ENCODE data around the gene ZMYND8. TPM values are rescaled to one million over a fixed set of nuclear protein-coding genes. Genes with fewer than 3 reads are reported as not detected.

Gene ZMYND8
- total and polyA plus RNA-seq, 2 of the 4 experiments (the other 2 are of a cell fraction) = 24.0 to 28.2 TPM

- TF ChIP-seq SMC3 (IDR thresholded peaks at IDR 0.05; ENCODE audit: low read depth, low read length) (no peak), NFE2L2 (IDR thresholded peaks at IDR 0.05; ENCODE audit: low read depth, low read length) (no peak)
Measured at GRCh38 chr20:47243532-47244305, 112.8 kb downstream of the ZMYND8 start (continued).

- peaks cover 16% of the 10 kb centered on the region for H3K9me1 ChIP-seq (ENCODE audit: insufficient read depth, low read length)
- H2BK20ac ChIP-seq (ENCODE audit: low read depth, low read length) = no peak overlapping the region; the same call in 1 of the 2 replicates
- H2AK9ac ChIP-seq (replicated peaks; ENCODE audit: low read depth, low read length, poor library complexity) = no peak overlapping the region
- H4K5ac ChIP-seq (ENCODE audit: low read depth, low read length) = peak overlapping the region; percentile 28; the same call in 1 of the 2 replicates
- H3K4me2 ChIP-seq (ENCODE audit: low read depth, low read length) = no peak overlapping the region
- H3K18ac ChIP-seq (ENCODE audit: low read depth, low read length) = peak overlapping the region; percentile 36; the same call in 1 of the 2 replicates
- H3K27ac ChIP-seq (ENCODE audit: insufficient read depth, low read length) = no peak overlapping the region
- peak overlapping the region; percentile 71; the same call in 1 of the 2 replicates for H2AK5ac ChIP-seq (ENCODE audit: low read depth, low read length)
- dilution Hi-C loops (cut with HindIII; ENCODE audit: low sequenced_read_pairs, unreplicated experiment) (no loop called here), intact Hi-C loops (cut with micrococcal nuclease) (no loop called here), in situ Hi-C loops (cut with MboI; ENCODE audit: low sequenced_read_pairs) (no loop called here)
- ChIA-PET CTCF (interaction anchor here (1.5 to 2.4 kb wide), 2 partner anchors 15 to 141 kb away, joined by 3 to 14 read pairs; no protein-coding TSS in a partner anchor), POLR2A (ENCODE audit: unreplicated experiment) (no interaction called here)
- no peak overlapping the region for H3K4ac ChIP-seq (ENCODE audit: low read depth, low read length)
- TF ChIP-seq RFX5 (IDR thresholded peaks at IDR 0.05; ENCODE audit: low read depth, low read length) = no peak
- TF ChIP-seq CEBPB (IDR thresholded peaks at IDR 0.05; ENCODE audit: low read depth, low read length) = no peak
- no peak for TF ChIP-seq POLR2A (IDR thresholded peaks at IDR 0.05; ENCODE audit: low read depth, low read length)
- TF ChIP-seq CHD1 (IDR thresholded peaks at IDR 0.05; ENCODE audit: low read depth, low read length) = no peak
- TF ChIP-seq BHLHE40 (IDR thresholded peaks at IDR 0.05; ENCODE audit: low read depth, low read length) = no peak
- TF ChIP-seq USF2 (IDR thresholded peaks at IDR 0.05; ENCODE audit: low read depth, low read length) = no peak
- no peak for TF ChIP-seq MXI1 (IDR thresholded peaks at IDR 0.05; ENCODE audit: borderline replicate concordance, low read depth, low read length)
- TF ChIP-seq RAD21 (IDR thresholded peaks at IDR 0.05; ENCODE audit: low read length) = no peak
- no peak for TF ChIP-seq RCOR1 (IDR thresholded peaks at IDR 0.05; ENCODE audit: insufficient replicate concordance, low read length)
- TF ChIP-seq CTCF (conservative IDR thresholded peaks at IDR 0.05; ENCODE audit: low read depth, low read length) = no peak
- TF ChIP-seq MAFK (IDR thresholded peaks at IDR 0.05; ENCODE audit: low read depth, low read length) = no peak
- H4K20me1 ChIP-seq (ENCODE audit: insufficient read depth, low read length) = peaks cover 3% of the 10 kb centered on the region
- H3K27me3 ChIP-seq (ENCODE audit: control insufficient read depth, insufficient read depth, low read length) = no peaks in the 10 kb centered on the region
- no peak overlapping the region for H2BK5ac ChIP-seq (ENCODE audit: low read depth, low read length, poor library complexity, severe bottlenecking)
- peaks cover 43 to 51% of the 10 kb centered on the region in 2 experiments for H3K79me1 ChIP-seq (ENCODE audit: low read depth in 1 of 2, low read length in 2 of 2)
- peaks cover 15% of the 10 kb centered on the region for H3K4me1 ChIP-seq (ENCODE audit: control insufficient read depth, insufficient read depth, low read length)
- 0 out of 3 replicates have a peak overlapping the region, but pooled peaks have one; percentile 15 for H2BK15ac ChIP-seq (ENCODE audit: low read depth, low read length)
- ATAC-seq (ENCODE audit: low read depth) = no peak
- 0 out of 2 replicates have a peak overlapping the region, but pooled peaks have one; percentile 8 for H4K91ac ChIP-seq (ENCODE audit: insufficient read depth, low read depth, low read length)
- peak overlapping the region; percentile 3; the same call in 1 of the 2 replicates for H3K14ac ChIP-seq (replicated peaks; ENCODE audit: low read depth, low read length)
- no peaks in the 10 kb centered on the region for H3K9me3 ChIP-seq (ENCODE audit: control insufficient read depth, insufficient read depth, low read length)
- no peak overlapping the region for H2AFZ ChIP-seq (replicated peaks; ENCODE audit: low read length, poor library complexity)
- 83% methylated on average over 2 of the region's 4 CpGs; no CpG with 5 or more reads in 1 of the 2 experiments for WGBS, 2 experiments (ENCODE audit: extremely low coverage in 2 of 2, insufficient read length in 1 of 2)
- H3K4me3 ChIP-seq (ENCODE audit: insufficient read depth, low read depth, low read length) = no peak overlapping the region
- H3K56ac ChIP-seq (ENCODE audit: extremely low read depth, insufficient read depth, low read length) = no peak overlapping the region
- no TSS peak for BruUV-seq (replicated peaks)
- no peak overlapping the region; the same call in 1 of the 2 replicates for H2BK120ac ChIP-seq (ENCODE audit: low read depth, low read length)
- H3K9ac ChIP-seq (ENCODE audit: low read depth, low read length) = no peak overlapping the region
- DNase-seq = no peak
- H3K36me3 ChIP-seq (ENCODE audit: control insufficient read depth, insufficient read depth, low read length) = peaks cover 27% of the 10 kb centered on the region
- peak overlapping the region in 1 of 2 experiments; percentile 39; a peak in 1 of 4 replicates for H4K8ac ChIP-seq (ENCODE audit: low read depth in 2 of 2, low read length in 2 of 2)
- no peak overlapping the region; the same call in 1 of the 2 replicates for H3K23ac ChIP-seq (ENCODE audit: low read depth, low read length)
Measured at GRCh38 chr20:47243003-47243402, 113.5 kb downstream of the ZMYND8 start.

Data from IMR-90 (cell line).